Central memory CD8-positive, alpha-beta T cell (primary cell): ENCODE data around the gene TTC9.
A peak's percentile ranks its signal among the peaks of the same experiment; 100 is the strongest.

ENCODE experiments used
- ATAC-seq: fragments of 150-1000 bp; cut with Tn5 transposase; replicated peaks from 2 replicates; pipeline ENCODE4 v1.10.0; 2022; ENCODE audit warnings: mild to moderate bottlenecking, moderate FRiP score, moderate number of reproducible peaks; ENCODE audit not compliant: poor library complexity, severe bottlenecking; ENCODE audit errors: extremely low read depth
- DNase-seq, 2 donors: peaks; one replicate each; pipeline ENCODE4 v3.0.0; 2021; ENCODE audit warnings: low spot score in 2 of 2
- H3K27ac Mint-ChIP-seq: one replicate; pipeline ENCODE4 v1.8.0; 2022; ENCODE audit warnings: low read depth, mild to moderate bottlenecking, moderate library complexity, mixed read lengths
- H3K27me3 Mint-ChIP-seq: one replicate; pipeline ENCODE4 v1.8.0; 2022; ENCODE audit warnings: mixed read lengths
- H3K36me3 Mint-ChIP-seq: one replicate; pipeline ENCODE4 v1.8.0; 2022; ENCODE audit warnings: mild to moderate bottlenecking, moderate library complexity, mixed read lengths; ENCODE audit not compliant: insufficient read depth
- H3K4me1 Mint-ChIP-seq: one replicate; pipeline ENCODE4 v1.8.0; 2022; ENCODE audit warnings: mixed read lengths
- H3K4me3 Mint-ChIP-seq: one replicate; pipeline ENCODE4 v1.8.0; 2022; ENCODE audit warnings: mild to moderate bottlenecking, moderate library complexity, mixed read lengths
- H3K9me3 Mint-ChIP-seq: one replicate; pipeline ENCODE4 v1.8.0; 2022; ENCODE audit warnings: mixed read lengths

Gene TTC9

GRCh38 chr14:70713511-70713916, 71.8 kb downstream of the TTC9 start:
- Mint-ChIP-seq H3K27ac (no peak overlapping the region), H3K36me3 (no peaks in the 10 kb centered on the region), H3K9me3 (no peaks in the 10 kb centered on the region), H3K4me1 (no peaks in the 10 kb centered on the region), H3K27me3 (peaks cover 11% of the 10 kb centered on the region), H3K4me3 (no peak overlapping the region)
- ATAC-seq: no peak
- DNase-seq: no peak

GRCh38 chr14:70714055-70714550, 72.4 kb downstream of the TTC9 start:
- no peaks in the 10 kb centered on the region for H3K4me1 Mint-ChIP-seq
- no peak for ATAC-seq
- no peak overlapping the region for H3K27ac Mint-ChIP-seq
- no peak overlapping the region for H3K4me3 Mint-ChIP-seq
- peaks cover 11% of the 10 kb centered on the region for H3K27me3 Mint-ChIP-seq
- H3K9me3 Mint-ChIP-seq: no peaks in the 10 kb centered on the region
- peak in 1 of 2 donors; percentile 26 for DNase-seq
- no peaks in the 10 kb centered on the region for H3K36me3 Mint-ChIP-seq

GRCh38 chr14:70716483-70716882, 74.8 kb downstream of the TTC9 start:
- Mint-ChIP-seq H3K9me3 (no peaks in the 10 kb centered on the region), H3K4me1 (no peaks in the 10 kb centered on the region), H3K36me3 (no peaks in the 10 kb centered on the region), H3K27ac (no peak overlapping the region), H3K27me3 (peaks cover 11% of the 10 kb centered on the region), H3K4me3 (no peak overlapping the region)
- ATAC-seq (no peak), DNase-seq (no peak)

GRCh38 chr14:70716958-70717357, 75.2 kb downstream of the TTC9 start:
- ATAC-seq (no peak), DNase-seq (no peak)
- Mint-ChIP-seq H3K4me1 (no peaks in the 10 kb centered on the region), H3K9me3 (no peaks in the 10 kb centered on the region), H3K4me3 (no peak overlapping the region), H3K36me3 (no peaks in the 10 kb centered on the region), H3K27me3 (peaks cover 11% of the 10 kb centered on the region), H3K27ac (no peak overlapping the region)

- DNase-seq (no peak), ATAC-seq (no peak)
- no peak overlapping the region for H3K4me3 Mint-ChIP-seq
- no peaks in the 10 kb centered on the region for H3K9me3 Mint-ChIP-seq
- no peaks in the 10 kb centered on the region for H3K36me3 Mint-ChIP-seq
- H3K27me3 Mint-ChIP-seq: peaks cover 11% of the 10 kb centered on the region
- no peaks in the 10 kb centered on the region for H3K4me1 Mint-ChIP-seq
- no peak overlapping the region for H3K27ac Mint-ChIP-seq
These were observed 76.8 kb downstream of the TTC9 start for GRCh38 chr14:70718383-70719118.

GRCh38 chr14:70721542-70721941, 79.8 kb downstream of the TTC9 start:
- H3K36me3 Mint-ChIP-seq: no peaks in the 10 kb centered on the region
- no peaks in the 10 kb centered on the region for H3K9me3 Mint-ChIP-seq
- no peak overlapping the region for H3K4me3 Mint-ChIP-seq
- H3K27ac Mint-ChIP-seq: no peak overlapping the region
- no peaks in the 10 kb centered on the region for H3K27me3 Mint-ChIP-seq
- no peak for ATAC-seq
- no peaks in the 10 kb centered on the region for H3K4me1 Mint-ChIP-seq
- DNase-seq: no peak

GRCh38 chr14:70722418-70722817, 80.7 kb downstream of the TTC9 start:
- ATAC-seq (no peak), DNase-seq (no peak)
- Mint-ChIP-seq H3K36me3 (no peaks in the 10 kb centered on the region), H3K27ac (no peak overlapping the region), H3K4me1 (no peaks in the 10 kb centered on the region), H3K4me3 (no peak overlapping the region), H3K9me3 (no peaks in the 10 kb centered on the region), H3K27me3 (no peaks in the 10 kb centered on the region)

- H3K36me3 Mint-ChIP-seq: no peaks in the 10 kb centered on the region
- no peaks in the 10 kb centered on the region for H3K27me3 Mint-ChIP-seq
- H3K27ac Mint-ChIP-seq: no peak overlapping the region
- H3K4me1 Mint-ChIP-seq: no peaks in the 10 kb centered on the region
- DNase-seq: no peak
- no peak for ATAC-seq
- H3K4me3 Mint-ChIP-seq: no peak overlapping the region
- no peaks in the 10 kb centered on the region for H3K9me3 Mint-ChIP-seq
These were observed 81.6 kb downstream of the TTC9 start for GRCh38 chr14:70723276-70723675.

GRCh38 chr14:70724110-70724509, 82.4 kb downstream of the TTC9 start:
- no peak for DNase-seq
- Mint-ChIP-seq H3K27me3 (no peaks in the 10 kb centered on the region), H3K4me3 (no peak overlapping the region), H3K9me3 (no peaks in the 10 kb centered on the region), H3K4me1 (no peaks in the 10 kb centered on the region), H3K27ac (no peak overlapping the region), H3K36me3 (no peaks in the 10 kb centered on the region)
- ATAC-seq: no peak

GRCh38 chr14:70724944-70725343, 83.2 kb downstream of the TTC9 start:
- no peaks in the 10 kb centered on the region for H3K4me1 Mint-ChIP-seq
- no peaks in the 10 kb centered on the region for H3K36me3 Mint-ChIP-seq
- no peak overlapping the region for H3K27ac Mint-ChIP-seq
- no peaks in the 10 kb centered on the region for H3K9me3 Mint-ChIP-seq
- DNase-seq (no peak), ATAC-seq (no peak)
- no peaks in the 10 kb centered on the region for H3K27me3 Mint-ChIP-seq
- no peak overlapping the region for H3K4me3 Mint-ChIP-seq
